Stomach (tissue), 4 donors: ENCODE results near the gene CGREF1.

Experiments used
- EP300 ChIP-seq: sonication (generic); formaldehyde crosslinking; IDR thresholded peaks from one replicate; pipeline ENCODE4 v1.6.1; 2017; ENCODE audit warnings: antibody characterized with exemption
- TF ChIP-seq, protein P1 (sequence below), 7 experiments: fragments of 450-650 bp in 4 of 7; fragments of 200-600 bp in 3 of 7; sonication (generic) in 3 of 7; IDR thresholded peaks; one replicate each; pipeline ENCODE4 v1.5.1; 2016 to 2019; ENCODE audit warnings: antibody characterized with exemption in 7 of 7, control low read depth in 2 of 7, mild to moderate bottlenecking in 1 of 7

DNA sequence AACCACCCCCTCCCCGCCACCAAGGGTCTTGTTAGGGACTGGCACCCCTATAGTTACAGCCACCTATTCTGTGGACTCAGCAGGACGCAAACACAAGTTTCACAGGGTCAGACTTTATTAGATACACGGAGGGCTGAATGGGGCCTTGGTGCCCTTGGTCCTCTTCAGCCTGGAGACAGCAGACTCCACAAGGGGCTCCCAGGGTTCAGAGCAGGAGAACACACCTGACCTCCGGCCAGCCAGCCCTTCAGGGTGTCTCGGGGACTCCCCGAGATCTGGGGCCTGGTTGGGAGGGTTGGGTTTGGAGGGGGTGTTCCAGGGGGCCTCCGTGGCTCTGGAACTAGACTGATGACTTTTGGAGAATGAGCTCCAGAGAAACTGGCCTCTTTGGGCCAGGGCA is 17.8 kb upstream of the CGREF1 start:
- TF ChIP-seq, protein P1, sequence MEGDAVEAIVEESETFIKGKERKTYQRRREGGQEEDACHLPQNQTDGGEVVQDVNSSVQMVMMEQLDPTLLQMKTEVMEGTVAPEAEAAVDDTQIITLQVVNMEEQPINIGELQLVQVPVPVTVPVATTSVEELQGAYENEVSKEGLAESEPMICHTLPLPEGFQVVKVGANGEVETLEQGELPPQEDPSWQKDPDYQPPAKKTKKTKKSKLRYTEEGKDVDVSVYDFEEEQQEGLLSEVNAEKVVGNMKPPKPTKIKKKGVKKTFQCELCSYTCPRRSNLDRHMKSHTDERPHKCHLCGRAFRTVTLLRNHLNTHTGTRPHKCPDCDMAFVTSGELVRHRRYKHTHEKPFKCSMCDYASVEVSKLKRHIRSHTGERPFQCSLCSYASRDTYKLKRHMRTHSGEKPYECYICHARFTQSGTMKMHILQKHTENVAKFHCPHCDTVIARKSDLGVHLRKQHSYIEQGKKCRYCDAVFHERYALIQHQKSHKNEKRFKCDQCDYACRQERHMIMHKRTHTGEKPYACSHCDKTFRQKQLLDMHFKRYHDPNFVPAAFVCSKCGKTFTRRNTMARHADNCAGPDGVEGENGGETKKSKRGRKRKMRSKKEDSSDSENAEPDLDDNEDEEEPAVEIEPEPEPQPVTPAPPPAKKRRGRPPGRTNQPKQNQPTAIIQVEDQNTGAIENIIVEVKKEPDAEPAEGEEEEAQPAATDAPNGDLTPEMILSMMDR (IDR thresholded peaks at IDR 0.05), result no peak
- no peak for TF ChIP-seq EP300
